OCI-LY7 (cell line): ENCODE data around the gene UGT1A10. TPM values are rescaled to one million over a fixed set of nuclear protein-coding genes. Genes with fewer than 3 reads are reported as not detected.
"Not testable (repeated sequence)": the region's sequence is repeated elsewhere in the genome, so short reads cannot be mapped to it uniquely, and the experiment has no call there.

Experiments used
- BruUV-seq: library from RNA; stranded (reverse); fragments of 400-500 nt; replicated peaks from 2 replicates; lab custom pipeline; 2021; lab: Mats Ljungman, UMichigan
- CTCF ChIA-PET: fragments of 300-600 bp; sonication (Branson Sonifier 250); formaldehyde crosslinking; loops from one replicate; lab custom pipeline; 2022; ENCODE audit warnings: antibody characterized with exemption; ENCODE audit not compliant: unreplicated experiment; lab: Charles Lee
- POLR2A ChIA-PET: fragments of 300-600 bp; sonication (Branson Sonifier 250); formaldehyde crosslinking; loops from one replicate; lab custom pipeline; 2022; ENCODE audit warnings: antibody characterized with exemption; lab: Charles Lee
- DNase-seq: peaks from one replicate; pipeline ENCODE4 v3.0.0-alpha.2; 2015; ENCODE audit warnings: low spot score
- H2AFZ ChIP-seq: fragments of 200-600 bp; sonication (generic), shearing (Covaris generic); 2 replicates; pipeline ENCODE4 v1.6.1; 2014; ENCODE audit warnings: mild to moderate bottlenecking, antibody characterized with exemption, low read length, moderate library complexity
- H3K27ac ChIP-seq: fragments of 200-600 bp; sonication (generic); 2 replicates; pipeline ENCODE4 v1.5.1; 2014; ENCODE audit warnings: mixed run types, low read depth, mild to moderate bottlenecking, moderate library complexity, low read length, inconsistent platforms; ENCODE audit not compliant: poor library complexity, severe bottlenecking
- H3K36me3 ChIP-seq: fragments of 200-600 bp; sonication (generic); 2 replicates; pipeline ENCODE4 v1.6.1; 2014; ENCODE audit warnings: mild to moderate bottlenecking, antibody characterized with exemption, low read length, moderate library complexity, mixed read lengths; ENCODE audit not compliant: insufficient read depth
- H3K4me1 ChIP-seq: fragments of 200-600 bp; sonication (generic); 2 replicates; pipeline ENCODE4 v1.5.1; 2014; ENCODE audit warnings: mild to moderate bottlenecking, low read length; ENCODE audit not compliant: insufficient read depth, poor library complexity, severe bottlenecking
- H3K4me2 ChIP-seq: fragments of 200-600 bp; sonication (generic); 2 replicates; pipeline ENCODE4 v1.6.1; 2014; ENCODE audit warnings: mild to moderate bottlenecking, low read length
- H3K4me3 ChIP-seq: fragments of 200-600 bp; sonication (generic); 2 replicates; pipeline ENCODE4 v1.5.1; 2014; ENCODE audit warnings: mild to moderate bottlenecking, low read depth, low read length; ENCODE audit not compliant: poor library complexity, severe bottlenecking
- H3K79me2 ChIP-seq: fragments of 200-600 bp; sonication (generic); 2 replicates; pipeline ENCODE4 v1.6.1; 2016; ENCODE audit warnings: low read depth, mild to moderate bottlenecking, low read length, moderate library complexity, mixed read lengths; ENCODE audit not compliant: insufficient read depth
- H3K9me2 ChIP-seq: fragments of 200-600 bp; sonication (generic); 2 replicates; pipeline ENCODE4 v1.6.1; 2016; ENCODE audit warnings: mild to moderate bottlenecking, low read length, mixed read lengths; ENCODE audit not compliant: insufficient read depth
- H3K9me3 ChIP-seq: fragments of 200-600 bp; sonication (generic); 2 replicates; pipeline ENCODE4 v1.6.1; 2014; ENCODE audit warnings: mild to moderate bottlenecking, mixed run types, low read length, mixed read lengths
- H4K20me1 ChIP-seq: fragments of 200-600 bp; sonication (generic); 2 replicates; pipeline ENCODE4 v1.6.1; 2014; ENCODE audit warnings: mild to moderate bottlenecking, antibody characterized with exemption, low read length, moderate library complexity, mixed read lengths; ENCODE audit not compliant: insufficient read depth
- EZH2phosphoT487 ChIP-seq: fragments of 200-600 bp; sonication (generic); IDR thresholded peaks from 2 replicates; pipeline ENCODE4 v1.6.1; 2018; ENCODE audit warnings: low read depth, borderline replicate concordance, mild to moderate bottlenecking, mixed run types, antibody characterized with exemption, low read length, moderate library complexity, mixed read lengths
- intact Hi-C: fragments of 100-400 bp; cut with micrococcal nuclease; formaldehyde crosslinking; loops from one replicate; pipeline ENCODE4 v1.10.0; 2022; ENCODE audit not compliant: unreplicated experiment
- total RNA-seq, 2 experiments: library from RNA; depleted of rRNA in 1 of 2; stranded (reverse); fragments of >200 nt in 1 of 2; shearing (Covaris generic) in 1 of 2; gene quantifications; 2 replicates each; pipeline ENCODE4 v1.2.3, GENCODE V29; 2014 to 2022
- TF ChIP-seq, protein P1 (sequence below): fragments of 200-600 bp; sonication (generic); conservative IDR thresholded peaks from 2 replicates; pipeline ENCODE4 v1.5.1; 2014; ENCODE audit warnings: mild to moderate bottlenecking, antibody characterized with exemption, low read length, moderate library complexity, mixed read lengths

UGT1A10 gene
- total RNA-seq, 2 experiments from 2014 or later: not detected

DNA sequence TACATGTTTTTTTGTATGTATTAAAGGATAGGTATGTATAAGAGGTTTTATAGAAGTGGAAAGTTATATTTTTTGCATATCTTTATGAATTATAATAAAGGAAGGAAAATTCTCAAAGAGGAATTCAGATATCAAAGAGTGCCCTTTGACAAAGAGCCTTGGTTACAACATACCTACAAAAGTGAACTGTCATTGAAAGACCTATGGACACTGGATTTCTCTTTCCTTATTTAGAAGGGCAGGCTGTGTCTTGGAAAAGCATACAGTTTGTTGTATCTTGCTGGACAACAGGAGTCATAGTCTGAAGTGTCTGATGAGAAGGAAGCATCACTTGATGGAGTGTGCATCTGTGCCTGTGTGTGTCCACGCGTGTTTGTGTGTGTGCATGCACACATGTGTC is 15.2 kb downstream of the UGT1A10 start:
- Histone ChIP-seq H4K20me1 (no peaks in the 10 kb centered on the region), H3K79me2 (no peaks in the 10 kb centered on the region), H3K4me3 (no peak overlapping the region), H3K4me1 (no peaks in the 10 kb centered on the region), H3K27ac (no peak overlapping the region), H3K36me3 (no peaks in the 10 kb centered on the region), H2AFZ (no peak overlapping the region), H3K4me2 (no peak overlapping the region), H3K9me2 (no peaks in the 10 kb centered on the region), H3K9me3 (peaks cover 10% of the 10 kb centered on the region; the same call in 1 of the 2 replicates)
- POLR2A ChIA-PET: no interaction called here
- intact Hi-C loops: no loop called here
- TF ChIP-seq, protein P1, sequence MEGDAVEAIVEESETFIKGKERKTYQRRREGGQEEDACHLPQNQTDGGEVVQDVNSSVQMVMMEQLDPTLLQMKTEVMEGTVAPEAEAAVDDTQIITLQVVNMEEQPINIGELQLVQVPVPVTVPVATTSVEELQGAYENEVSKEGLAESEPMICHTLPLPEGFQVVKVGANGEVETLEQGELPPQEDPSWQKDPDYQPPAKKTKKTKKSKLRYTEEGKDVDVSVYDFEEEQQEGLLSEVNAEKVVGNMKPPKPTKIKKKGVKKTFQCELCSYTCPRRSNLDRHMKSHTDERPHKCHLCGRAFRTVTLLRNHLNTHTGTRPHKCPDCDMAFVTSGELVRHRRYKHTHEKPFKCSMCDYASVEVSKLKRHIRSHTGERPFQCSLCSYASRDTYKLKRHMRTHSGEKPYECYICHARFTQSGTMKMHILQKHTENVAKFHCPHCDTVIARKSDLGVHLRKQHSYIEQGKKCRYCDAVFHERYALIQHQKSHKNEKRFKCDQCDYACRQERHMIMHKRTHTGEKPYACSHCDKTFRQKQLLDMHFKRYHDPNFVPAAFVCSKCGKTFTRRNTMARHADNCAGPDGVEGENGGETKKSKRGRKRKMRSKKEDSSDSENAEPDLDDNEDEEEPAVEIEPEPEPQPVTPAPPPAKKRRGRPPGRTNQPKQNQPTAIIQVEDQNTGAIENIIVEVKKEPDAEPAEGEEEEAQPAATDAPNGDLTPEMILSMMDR: no peak
- no peak for TF ChIP-seq EZH2phosphoT487
- DNase-seq: no peak
- CTCF ChIA-PET: no interaction called here
- BruUV-seq: no TSS peak

- intact Hi-C loops: no loop called here
- no peak for TF ChIP-seq EZH2phosphoT487
- TF ChIP-seq, protein P1: no peak
- Histone ChIP-seq H3K9me2 (no peaks in the 10 kb centered on the region), H3K9me3 (no peaks in the 10 kb centered on the region), H2AFZ (no peak overlapping the region), H3K4me2 (no peak overlapping the region), H3K4me3 (no peak overlapping the region), H3K79me2 (no peaks in the 10 kb centered on the region), H3K36me3 (no peaks in the 10 kb centered on the region), H4K20me1 (no peaks in the 10 kb centered on the region), H3K27ac (no peak overlapping the region), H3K4me1 (no peaks in the 10 kb centered on the region)
- POLR2A ChIA-PET: interaction anchor here (0.8 kb wide), 1 partner anchor 126 kb away, joined by 4 read pairs; no protein-coding TSS in a partner anchor
- CTCF ChIA-PET: no interaction called here
- no peak for DNase-seq
- BruUV-seq: no TSS peak
These were observed 18.3 kb downstream of the UGT1A10 start for GRCh38 chr2:233654501-233654900.

- no peaks in the 10 kb centered on the region for H3K79me2 ChIP-seq
- no peaks in the 10 kb centered on the region for H3K4me1 ChIP-seq
- no peak overlapping the region for H3K4me3 ChIP-seq
- intact Hi-C loops: no loop called here
- H2AFZ ChIP-seq: no peak overlapping the region
- no peaks in the 10 kb centered on the region for H3K9me3 ChIP-seq
- DNase-seq: no peak
- H3K9me2 ChIP-seq: no peaks in the 10 kb centered on the region
- no peaks in the 10 kb centered on the region for H4K20me1 ChIP-seq
- H3K4me2 ChIP-seq: no peak overlapping the region
- no peak overlapping the region for H3K27ac ChIP-seq
- CTCF ChIA-PET: no interaction called here
- H3K36me3 ChIP-seq: no peaks in the 10 kb centered on the region
- no TSS peak for BruUV-seq
- POLR2A ChIA-PET: interaction anchor here (0.8 kb wide), 1 partner anchor 125 kb away, joined by 4 read pairs; no protein-coding TSS in a partner anchor
- TF ChIP-seq, protein P1: no peak
- TF ChIP-seq EZH2phosphoT487: no peak
These were observed 18.8 kb downstream of the UGT1A10 start for GRCh38 chr2:233655043-233655442.

DNA sequence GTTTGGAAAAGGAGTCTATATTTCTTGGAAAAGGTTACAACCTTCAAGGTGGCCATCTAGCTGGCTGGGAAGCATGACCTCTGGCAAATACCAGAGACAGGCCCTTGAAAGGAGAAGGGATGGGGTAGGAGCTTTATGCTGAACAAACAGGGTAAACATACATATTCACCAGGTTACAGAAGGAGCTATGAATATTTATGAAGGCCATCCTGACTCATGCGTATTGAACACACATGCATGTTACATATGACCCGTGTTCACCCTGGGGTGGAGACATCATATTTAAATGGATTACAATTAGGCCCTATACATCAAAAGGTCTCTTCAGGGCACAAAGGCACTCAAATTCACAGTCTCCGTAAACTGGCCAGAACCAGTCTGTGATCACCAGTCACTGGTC is 19.7 kb downstream of the UGT1A10 start:
- CTCF ChIA-PET, BruUV-seq, H3K79me2 ChIP-seq, H4K20me1 ChIP-seq, H3K9me3 ChIP-seq, DNase-seq, H3K9me2 ChIP-seq, H2AFZ ChIP-seq, H3K4me3 ChIP-seq, H3K4me2 ChIP-seq, H3K4me1 ChIP-seq, intact Hi-C loops, H3K36me3 ChIP-seq, H3K27ac ChIP-seq, POLR2A ChIA-PET: not testable (repeated sequence)
